ENCODE data around the gene AHR. TPM values are rescaled to one million over a fixed set of nuclear protein-coding genes. Genes with fewer than 3 reads are reported as not detected.

AHR gene
- total RNA-seq, 1 experiment from 2014 or later = 61.3 TPM

GRCh38 chr7:17369691-17370426, 71.4 kb downstream of the AHR start:
- POLR2A ChIA-PET (ENCODE audit: unreplicated experiment) = interaction anchor here (0.5 to 0.6 kb wide), 2 partner anchors 21 to 28 kb away, joined by 5 read pairs; no protein-coding TSS in a partner anchor
- H3K4me1 ChIP-seq (replicated peaks; ENCODE audit: insufficient read depth) = peaks cover 51% of the 10 kb centered on the region

DNA sequence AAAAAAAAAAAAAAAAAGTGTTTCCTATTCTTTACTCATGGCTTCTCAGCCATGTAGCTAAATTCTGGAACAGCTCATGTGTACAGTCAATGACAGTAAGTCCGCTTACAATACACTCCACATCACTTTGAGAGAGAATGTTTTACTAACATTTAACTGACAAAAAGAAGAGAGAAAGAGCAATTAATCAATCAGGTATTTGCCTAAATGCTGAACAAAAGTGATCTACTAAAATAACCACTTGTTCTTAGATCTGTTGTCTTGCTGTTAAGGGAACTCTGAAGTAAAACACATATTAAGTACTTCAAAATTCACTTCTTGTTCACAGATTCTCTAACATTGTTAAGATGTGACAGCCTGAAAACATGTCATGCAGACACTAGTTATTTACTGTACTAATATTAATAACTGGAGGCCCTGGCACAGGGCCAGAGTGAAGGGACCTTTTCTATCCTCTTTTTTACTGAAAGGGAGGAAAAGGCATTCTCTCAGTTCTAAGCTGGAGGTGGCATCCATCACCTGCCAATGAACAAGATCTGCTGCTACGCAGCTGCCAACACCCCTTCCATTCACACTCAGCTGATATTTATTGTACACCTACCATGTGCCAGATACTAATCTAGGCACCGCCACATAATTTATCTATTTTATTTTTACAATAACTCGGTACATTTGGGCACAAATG, 72.6 kb downstream of the AHR start:
- peaks cover 47% of the 10 kb centered on the region for H3K4me1 ChIP-seq (replicated peaks; ENCODE audit: insufficient read depth)
- peak; percentile 40 to 41 for DNase-seq
- intact Hi-C loops (cut with micrococcal nuclease; ENCODE audit: unreplicated experiment) = loop anchor here (1.0 to 5.0 kb wide), 8 partner anchors 71 to 454 kb away; no protein-coding TSS in a partner anchor

More at GRCh38 chr7:17369691-17370426, 71.4 kb downstream of the AHR start:
- Histone ChIP-seq H3K4me3 (no peak overlapping the region), H3K4me2 (peak overlapping the region; percentile 9; the same call in 1 of the 2 replicates), H3K79me2 (ENCODE audit: low read depth) (no peaks in the 10 kb centered on the region), H3K9me3 (ENCODE audit: insufficient read depth, low read depth) (peaks cover 13% of the 10 kb centered on the region), H4K20me1 (ENCODE audit: insufficient read depth) (no peaks in the 10 kb centered on the region), H2AFZ (no peak overlapping the region), H3F3A (ENCODE audit: insufficient read depth, low read depth) (peaks cover 37% of the 10 kb centered on the region), H3K36me3 (ENCODE audit: low read depth) (no peaks in the 10 kb centered on the region; the same call in 1 of the 2 replicates), H3K27me3 (ENCODE audit: insufficient read depth, low read depth) (no peaks in the 10 kb centered on the region), H3K27ac (peak overlapping the region; percentile 94), H3K9me2 (ENCODE audit: insufficient read depth) (no peaks in the 10 kb centered on the region)
- TF ChIP-seq CTCF (conservative IDR thresholded peaks at IDR 0.05) = no peak
- no peak for TF ChIP-seq EZH2 (IDR thresholded peaks at IDR 0.05; ENCODE audit: low read depth)
- DNase-seq = peak; percentile 56 to 76
- CTCF ChIA-PET = interaction anchor here (0.6 to 0.7 kb wide), 3 partner anchors 38 to 104 kb away, joined by 3 to 4 read pairs (median 3); no protein-coding TSS in a partner anchor
- no TSS peak for BruUV-seq (replicated peaks)
- intact Hi-C loops (cut with micrococcal nuclease; ENCODE audit: unreplicated experiment) = loop anchor here (2.0 to 5.0 kb wide), 7 partner anchors 72 to 453 kb away; no protein-coding TSS in a partner anchor

More for the DNA sequence above, 72.6 kb downstream of the AHR start:
- Histone ChIP-seq H3K36me3 (ENCODE audit: low read depth) (no peaks in the 10 kb centered on the region; the same call in 1 of the 2 replicates), H3K4me3 (no peak overlapping the region), H3K9me2 (ENCODE audit: insufficient read depth) (no peaks in the 10 kb centered on the region; the same call in 1 of the 2 replicates), H4K20me1 (ENCODE audit: insufficient read depth) (no peaks in the 10 kb centered on the region), H3K9me3 (ENCODE audit: insufficient read depth, low read depth) (peaks cover 19% of the 10 kb centered on the region), H3F3A (ENCODE audit: insufficient read depth, low read depth) (peaks cover 37% of the 10 kb centered on the region), H3K4me2 (peak overlapping the region; percentile 62), H3K79me2 (ENCODE audit: low read depth) (no peaks in the 10 kb centered on the region), H3K27me3 (ENCODE audit: insufficient read depth, low read depth) (no peaks in the 10 kb centered on the region), H2AFZ (no peak overlapping the region), H3K27ac (peak overlapping the region; percentile 94)
- TF ChIP-seq CTCF (conservative IDR thresholded peaks at IDR 0.05) (no peak), EZH2 (IDR thresholded peaks at IDR 0.05; ENCODE audit: low read depth) (no peak)
- CTCF ChIA-PET = interaction anchor here (0.5 to 0.6 kb wide), 2 partner anchors 378 to 1213 kb away, joined by 4 read pairs; no protein-coding TSS in a partner anchor
- no TSS peak for BruUV-seq (replicated peaks)
- POLR2A ChIA-PET (ENCODE audit: unreplicated experiment) = interaction anchor here (0.6 to 0.7 kb wide), 2 partner anchors 65 to 271 kb away, joined by 4 read pairs; no protein-coding TSS in a partner anchor
